GM21528 (cell line): Measurements from ENCODE around the gene ZNF629.
"Not testable (repeated sequence)": the region's sequence is repeated elsewhere in the genome, so short reads cannot be mapped to it uniquely, and the experiment has no call there.

Experiments used
- ATAC-seq: cut with Tn5 transposase; IDR thresholded peaks from one replicate; pipeline ENCODE4 v1.9.1; 2021; ENCODE audit warnings: mild to moderate bottlenecking, moderate library complexity; ENCODE audit not compliant: unreplicated experiment, low FRiP score

ZNF629 gene

GRCh38 chr16:30786936-30787612 lies at the start of gene ZNF629:
ZNF629 (minus strand) TSS chr16:30787205; CDS start chr16:30784482, 2,723 bp downstream.
- ATAC-seq, result no peak

DNA sequence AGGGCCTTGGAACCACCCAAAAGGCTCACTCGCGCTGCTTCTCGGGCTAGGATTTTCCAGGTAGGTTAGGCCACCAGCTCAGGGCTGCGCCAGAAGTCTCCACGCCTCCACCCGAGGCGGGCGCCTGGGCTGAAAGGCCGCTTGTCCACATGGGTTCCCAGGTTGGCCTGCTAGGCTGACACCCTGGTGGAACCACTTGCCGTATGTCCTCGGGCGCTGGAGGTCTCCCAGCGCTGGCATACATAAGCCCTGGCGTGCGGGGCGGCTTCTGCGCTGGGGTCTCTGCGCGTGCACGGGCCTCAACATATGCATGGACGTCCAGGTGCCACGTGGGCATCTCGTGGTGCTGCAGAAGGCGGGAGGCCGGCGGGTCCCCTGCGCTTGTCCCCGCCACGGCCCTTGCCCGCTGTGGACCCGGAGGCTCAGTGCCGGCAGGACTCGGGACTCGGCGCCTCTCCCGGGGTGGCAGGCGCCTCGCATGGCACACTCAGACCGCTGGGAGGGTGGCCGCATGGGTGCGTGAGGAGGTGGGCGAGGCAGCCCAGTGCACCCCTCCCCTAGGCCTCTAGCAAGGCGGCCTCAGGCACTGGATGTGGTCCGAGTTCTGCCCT lies 47.2 kb upstream of the ZNF629 start:
- no peak for ATAC-seq

- no peak for ATAC-seq
These were observed 43.0 kb upstream of the ZNF629 start for GRCh38 chr16:30830072-30830417.

- no peak for ATAC-seq
These were observed 42.4 kb upstream of the ZNF629 start for GRCh38 chr16:30829130-30830071.

- no peak for ATAC-seq
These were observed 34.9 kb upstream of the ZNF629 start for GRCh38 chr16:30821891-30822290.

DNA sequence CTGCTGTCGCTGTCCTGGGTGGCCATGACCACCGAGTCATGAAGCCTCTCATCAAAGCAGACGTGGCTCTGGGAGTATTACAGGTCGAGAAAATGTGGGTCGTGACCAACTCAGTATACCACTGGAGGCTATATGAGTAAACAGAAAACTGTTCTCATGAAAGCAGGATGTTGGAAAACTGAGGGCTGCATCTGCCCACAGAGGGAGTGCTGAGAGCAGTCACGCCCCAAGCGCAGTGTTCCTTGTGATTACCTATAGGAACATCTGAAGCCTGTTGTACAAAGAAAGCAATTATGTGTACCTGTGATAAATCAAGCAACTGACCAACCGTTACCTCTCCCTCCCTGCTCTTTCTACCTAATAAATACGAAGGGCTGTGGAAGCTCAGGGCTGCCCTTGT lies 34.4 kb upstream of the ZNF629 start:
- ATAC-seq, result not testable (repeated sequence)

GRCh38 chr16:30820952-30821421 lies 34.0 kb upstream of the ZNF629 start:
- ATAC-seq, result no peak

DNA sequence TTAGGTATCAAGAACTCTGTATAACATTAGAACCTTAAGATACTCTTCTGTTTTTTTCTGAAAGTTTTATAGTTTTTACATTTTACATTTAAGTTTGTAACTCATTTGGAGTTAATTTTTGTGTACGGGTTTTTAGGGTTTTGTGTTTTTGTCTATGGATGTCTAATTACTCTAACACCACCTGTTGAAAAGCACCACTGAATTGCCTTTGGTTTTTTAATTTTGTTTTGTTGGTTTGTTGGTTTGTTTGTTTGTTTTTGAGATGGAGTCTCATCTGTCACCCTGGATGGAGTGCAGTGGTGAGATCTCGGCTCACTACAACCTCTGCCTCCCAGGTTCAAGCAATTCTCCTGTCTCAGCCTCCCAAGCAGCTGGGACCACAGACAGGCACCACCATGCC lies 29.8 kb upstream of the ZNF629 start:
- no peak for ATAC-seq

- peak; percentile 14 for ATAC-seq
These were observed 26.8 kb upstream of the ZNF629 start for GRCh38 chr16:30813821-30814189.

DNA sequence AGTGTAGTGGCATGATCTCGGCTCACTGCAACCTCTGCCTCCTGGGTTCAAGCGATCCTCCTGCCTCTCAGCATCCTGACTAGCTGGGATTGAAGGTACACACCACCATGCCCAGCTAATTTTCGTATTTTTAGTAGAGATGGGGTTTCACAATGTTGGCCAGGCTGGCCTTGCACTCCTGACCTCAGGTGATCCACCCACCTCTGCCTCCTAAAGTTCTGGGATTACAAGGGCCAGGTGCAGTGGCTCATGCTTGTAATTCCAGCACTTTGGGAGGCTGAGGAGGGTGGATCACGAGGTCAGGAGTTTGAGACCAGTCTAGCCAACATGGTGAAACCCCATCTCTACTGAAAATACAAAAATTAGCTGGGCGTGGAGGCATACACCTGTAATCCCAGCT lies 22.7 kb upstream of the ZNF629 start:
- not testable (repeated sequence) for ATAC-seq

DNA sequence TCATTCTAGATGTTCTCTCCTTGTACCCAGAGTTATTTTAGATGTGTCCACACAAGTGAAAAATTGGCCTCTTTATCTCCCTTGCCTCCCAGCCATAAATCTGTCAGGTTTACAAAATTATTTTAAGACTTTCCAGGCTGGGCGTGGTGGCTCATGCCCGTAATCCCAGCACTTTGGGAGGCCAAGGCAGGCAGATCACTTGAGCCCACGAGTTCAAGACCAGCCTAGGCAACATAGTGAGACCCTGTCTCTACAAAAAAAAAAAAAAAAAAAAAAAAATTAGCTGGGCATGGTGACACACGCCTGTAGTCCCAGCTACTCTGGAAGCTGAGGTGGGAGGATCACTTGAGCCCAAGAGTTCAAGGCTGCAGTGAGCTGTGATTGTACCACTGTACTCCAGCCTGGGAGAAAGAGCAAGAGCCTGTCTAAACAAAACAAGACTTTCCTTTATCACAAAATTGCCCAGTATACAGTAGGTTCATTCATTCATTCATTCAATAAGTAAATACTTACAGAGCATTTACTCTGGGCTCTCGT lies 22.0 kb upstream of the ZNF629 start:
- not testable (repeated sequence) for ATAC-seq

DNA sequence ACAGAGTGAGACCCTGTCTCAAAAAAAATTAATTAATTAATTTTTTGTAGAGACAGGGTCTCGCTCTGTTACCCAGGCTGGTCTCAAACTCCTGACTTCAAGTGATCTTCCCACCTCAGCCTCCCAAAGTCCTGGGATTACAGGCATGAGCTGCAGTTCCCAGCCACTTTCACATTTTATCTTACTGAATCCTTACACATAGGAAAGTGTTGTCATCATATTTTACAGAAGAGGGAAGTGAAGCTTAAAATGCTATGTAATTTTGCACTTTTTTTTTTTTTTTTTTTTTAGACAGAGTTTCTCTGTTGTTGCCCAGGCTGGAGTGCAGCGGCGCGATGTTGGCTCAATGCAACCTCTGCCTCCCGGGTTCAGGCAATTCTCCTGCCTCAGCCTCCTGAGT lies 21.1 kb upstream of the ZNF629 start:
- ATAC-seq, result no peak

GRCh38 chr16:30805370-30806169 lies 18.6 kb upstream of the ZNF629 start:
- ATAC-seq, result no peak

DNA sequence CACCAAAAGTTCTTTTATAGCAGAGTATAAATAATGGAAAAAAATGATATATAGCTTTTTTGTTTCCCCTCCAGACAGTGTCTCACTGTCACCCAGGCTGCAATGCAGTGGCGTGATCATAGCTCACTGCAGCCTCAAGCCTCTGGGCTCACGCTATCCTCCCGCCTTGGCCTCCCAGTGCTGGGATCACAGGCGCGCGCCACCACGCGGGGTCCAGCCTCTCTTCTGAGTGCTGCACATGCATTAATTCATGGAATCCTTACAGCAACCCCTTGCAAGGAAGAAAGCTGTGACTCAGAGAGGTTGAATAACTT lies 18.0 kb upstream of the ZNF629 start:
- no peak for ATAC-seq

GRCh38 chr16:30802936-30803335 lies 15.9 kb upstream of the ZNF629 start:
- ATAC-seq, result no peak

GRCh38 chr16:30797670-30798309 lies 10.8 kb upstream of the ZNF629 start:
- no peak for ATAC-seq

DNA sequence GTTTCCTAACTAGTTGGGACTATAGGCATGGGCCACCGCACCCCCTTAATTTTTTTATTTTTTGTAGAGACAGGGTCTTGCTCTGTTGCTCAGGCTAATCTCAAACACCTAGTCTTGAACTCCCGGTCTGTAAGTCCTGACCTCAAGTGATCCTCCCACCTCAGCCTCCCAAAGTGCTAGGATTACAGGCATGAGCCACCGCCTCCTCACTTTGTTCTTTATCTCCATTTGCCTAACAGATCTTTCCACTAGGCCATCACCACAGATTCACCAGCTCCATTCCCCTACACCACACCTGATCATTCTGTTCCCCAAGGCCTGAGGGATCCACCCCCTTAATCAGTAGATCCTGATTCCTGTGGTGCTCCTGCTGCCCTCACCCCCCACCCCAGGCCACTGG lies 7.6 kb upstream of the ZNF629 start:
- ATAC-seq, result no peak

- no peak for ATAC-seq
These were observed 6.6 kb upstream of the ZNF629 start for GRCh38 chr16:30793508-30794069.

DNA sequence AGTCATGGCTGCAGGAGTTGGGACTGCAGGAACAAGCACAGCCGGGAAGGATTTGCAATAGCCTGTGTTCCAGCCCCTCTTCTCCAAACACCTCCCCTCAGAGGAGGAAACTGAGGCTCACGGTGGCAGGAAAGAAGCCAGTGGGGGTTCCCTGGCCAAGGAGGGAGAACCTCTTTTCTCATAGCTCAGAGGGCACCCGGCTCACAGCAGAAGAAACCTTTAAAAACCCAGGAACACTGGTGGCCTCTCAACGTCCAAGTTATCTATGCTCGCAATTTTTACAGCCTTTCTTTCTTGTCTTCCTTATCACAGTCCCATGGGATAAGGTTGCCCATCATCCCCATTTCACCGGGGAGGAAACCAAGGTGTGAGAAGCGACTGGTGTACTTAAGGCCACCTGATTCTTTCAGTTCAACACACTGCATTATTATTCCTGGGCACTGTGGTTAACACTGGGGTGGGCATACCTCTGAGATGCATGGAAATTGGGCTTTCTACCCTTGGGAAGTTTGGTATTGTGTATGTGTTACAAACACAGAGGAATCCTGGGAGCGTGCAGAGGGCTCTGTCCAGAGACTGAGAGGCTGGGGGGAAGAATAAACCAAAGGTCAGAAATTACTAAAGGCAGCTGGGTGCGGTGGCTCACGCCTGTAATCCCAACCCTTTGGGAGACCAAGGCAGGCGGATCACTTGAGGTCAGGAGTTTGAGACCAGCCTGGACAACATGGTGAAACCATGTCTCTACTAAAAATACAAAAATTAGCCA lies 791 bp upstream of the ZNF629 start:
- ATAC-seq, result no peak
